Nephron progenitor cell (in vitro differentiated cells): ENCODE results near the gene LRPAP1.
A peak's percentile ranks its signal among the peaks of the same experiment; 100 is the strongest.
"Not testable (repeated sequence)": the region's sequence is repeated elsewhere in the genome, so short reads cannot be mapped to it uniquely, and the experiment has no call there.

ENCODE experiments used
- DNase-seq: peaks from one replicate; pipeline ENCODE4 v3.0.0; 2021
- H3K27ac Mint-ChIP-seq: 2 replicates; pipeline ENCODE4 v1.8.0; 2021; ENCODE audit warnings: mild to moderate bottlenecking, moderate library complexity, mixed read lengths
- H3K27me3 Mint-ChIP-seq: 2 replicates; pipeline ENCODE4 v1.8.0; 2021; ENCODE audit warnings: mild to moderate bottlenecking, low read depth, mixed read lengths; ENCODE audit not compliant: poor library complexity
- H3K36me3 Mint-ChIP-seq: 2 replicates; pipeline ENCODE4 v1.8.0; 2021; ENCODE audit warnings: low read depth, mixed read lengths
- H3K4me1 Mint-ChIP-seq: 2 replicates; pipeline ENCODE4 v1.8.0; 2021; ENCODE audit warnings: mixed read lengths
- H3K4me3 Mint-ChIP-seq: 2 replicates; pipeline ENCODE4 v1.8.0; 2021; ENCODE audit warnings: mild to moderate bottlenecking, moderate library complexity, mixed read lengths
- H3K9me3 Mint-ChIP-seq: 2 replicates; pipeline ENCODE4 v1.8.0; 2021; ENCODE audit warnings: mild to moderate bottlenecking, moderate library complexity, mixed read lengths
- CTCF ChIP-seq: fragments of 200-600 bp; sonication (generic); IDR thresholded peaks from 2 replicates; pipeline ENCODE4 v1.5.0; 2021; ENCODE audit warnings: antibody characterized with exemption

LRPAP1 gene

GRCh38 chr4:3548991-3549693, 16.9 kb upstream of the LRPAP1 start:
- H3K4me1 Mint-ChIP-seq, H3K9me3 Mint-ChIP-seq, H3K36me3 Mint-ChIP-seq, H3K4me3 Mint-ChIP-seq, DNase-seq, H3K27ac Mint-ChIP-seq: not testable (repeated sequence)
- H3K27me3 Mint-ChIP-seq, result peaks cover 12% of the 10 kb centered on the region

GRCh38 chr4:3546721-3547120, 14.5 kb upstream of the LRPAP1 start:
- not testable (repeated sequence) for H3K27me3 Mint-ChIP-seq, H3K36me3 Mint-ChIP-seq, H3K4me1 Mint-ChIP-seq, H3K27ac Mint-ChIP-seq, H3K9me3 Mint-ChIP-seq, DNase-seq, H3K4me3 Mint-ChIP-seq

- DNase-seq, H3K36me3 Mint-ChIP-seq, H3K27me3 Mint-ChIP-seq, H3K27ac Mint-ChIP-seq, H3K4me3 Mint-ChIP-seq, H3K4me1 Mint-ChIP-seq, H3K9me3 Mint-ChIP-seq: not testable (repeated sequence)
Observed at GRCh38 chr4:3545351-3545750, 13.1 kb upstream of the LRPAP1 start.

GRCh38 chr4:3544259-3545025, 12.2 kb upstream of the LRPAP1 start:
- H3K4me3 Mint-ChIP-seq, H3K9me3 Mint-ChIP-seq, H3K27ac Mint-ChIP-seq, H3K36me3 Mint-ChIP-seq, H3K4me1 Mint-ChIP-seq, DNase-seq: not testable (repeated sequence)
- peaks cover 13% of the 10 kb centered on the region for H3K27me3 Mint-ChIP-seq

- H3K27ac Mint-ChIP-seq, DNase-seq, H3K4me1 Mint-ChIP-seq, H3K4me3 Mint-ChIP-seq, H3K36me3 Mint-ChIP-seq: not testable (repeated sequence)
- Mint-ChIP-seq H3K9me3 (peaks cover 12% of the 10 kb centered on the region), H3K27me3 (peaks cover 13% of the 10 kb centered on the region)
Observed at GRCh38 chr4:3543415-3543814, 11.2 kb upstream of the LRPAP1 start.

GRCh38 chr4:3538906-3539305, 6.7 kb upstream of the LRPAP1 start:
- Mint-ChIP-seq H3K9me3 (peaks cover 25% of the 10 kb centered on the region), H3K27me3 (peaks cover 21% of the 10 kb centered on the region)
- not testable (repeated sequence) for H3K36me3 Mint-ChIP-seq, H3K27ac Mint-ChIP-seq, DNase-seq, H3K4me1 Mint-ChIP-seq, H3K4me3 Mint-ChIP-seq

- H3K4me3 Mint-ChIP-seq, H3K27ac Mint-ChIP-seq, DNase-seq: not testable (repeated sequence)
- peaks cover 27% of the 10 kb centered on the region for H3K4me1 Mint-ChIP-seq
- peaks cover 11% of the 10 kb centered on the region for H3K36me3 Mint-ChIP-seq
- H3K27me3 Mint-ChIP-seq, result peaks cover 29% of the 10 kb centered on the region
- peaks cover 21% of the 10 kb centered on the region for H3K9me3 Mint-ChIP-seq
Observed at GRCh38 chr4:3535812-3536211, 3.6 kb upstream of the LRPAP1 start.

GRCh38 chr4:3533423-3533820, 1.2 kb upstream of the LRPAP1 start:
- H3K36me3 Mint-ChIP-seq, result peaks cover 16% of the 10 kb centered on the region
- H3K27ac Mint-ChIP-seq, result no peak overlapping the region
- TF ChIP-seq CTCF, result no peak
- H3K4me3 Mint-ChIP-seq, result peak overlapping the region; percentile 59
- H3K4me1 Mint-ChIP-seq, result peaks cover 41% of the 10 kb centered on the region
- peaks cover 13% of the 10 kb centered on the region for H3K9me3 Mint-ChIP-seq
- peaks cover 25% of the 10 kb centered on the region for H3K27me3 Mint-ChIP-seq
- DNase-seq, result no peak

- no peak for DNase-seq
- peaks cover 45% of the 10 kb centered on the region for H3K4me1 Mint-ChIP-seq
- H3K27me3 Mint-ChIP-seq, result peaks cover 25% of the 10 kb centered on the region
- H3K4me3 Mint-ChIP-seq, result peak overlapping the region; percentile 100
- no peak for TF ChIP-seq CTCF
- H3K27ac Mint-ChIP-seq, result no peak overlapping the region
- H3K9me3 Mint-ChIP-seq, result peaks cover 13% of the 10 kb centered on the region
- peaks cover 16% of the 10 kb centered on the region for H3K36me3 Mint-ChIP-seq
Observed at GRCh38 chr4:3532751-3533422, 665 bp upstream of the LRPAP1 start.
